A549 (cell line): ENCODE results near the gene GRID2IP.

Source experiments
- BHLHE40 ChIP-seq: IDR thresholded peaks from 2 replicates; pipeline ENCODE4 v1.6.1; 2012; ENCODE audit warnings: low read depth, low read length, inconsistent platforms
- CBX8 ChIP-seq: fragments of 200-600 bp; sonication (generic); IDR thresholded peaks from 2 replicates; pipeline ENCODE4 v1.6.1; 2016
- CHD2 ChIP-seq: fragments of 150-350 bp; IDR thresholded peaks from 2 replicates; pipeline ENCODE4 v1.6.1; 2014; ENCODE audit warnings: low read length; ENCODE audit not compliant: partially characterized antibody
- ESRRA ChIP-seq: fragments of 150-350 bp; IDR thresholded peaks from 2 replicates; pipeline ENCODE4 v1.6.1; 2014; ENCODE audit warnings: mild to moderate bottlenecking, low read length, borderline replicate concordance
- MAFK ChIP-seq: fragments of 450-650 bp; IDR thresholded peaks from 2 replicates; pipeline ENCODE4 v1.6.1; 2014; ENCODE audit not compliant: partially characterized antibody
- POLR2A ChIP-seq: IDR thresholded peaks from 2 replicates; pipeline ENCODE4 v1.6.1; 2012; ENCODE audit warnings: mild to moderate bottlenecking, low read length
- RAD21 ChIP-seq, 2 experiments: fragments of >200 bp in 1 of 2; sonication (Bioruptor Twin) in 1 of 2; formaldehyde crosslinking in 1 of 2; IDR thresholded peaks in 1 of 2; conservative IDR thresholded peaks in 1 of 2; 2 replicates in 1 of 2; 3 replicates in 1 of 2; pipeline ENCODE4 v1.6.1; 2012 to 2018; ENCODE audit warnings: inconsistent platforms in 1 of 2
- RNF2 ChIP-seq: fragments of 200-600 bp; sonication (generic); IDR thresholded peaks from 2 replicates; pipeline ENCODE4 v1.6.1; 2016; ENCODE audit warnings: low read depth, mild to moderate bottlenecking, antibody characterized with exemption, moderate library complexity, borderline replicate concordance
- USF2 ChIP-seq: fragments of 450-650 bp; IDR thresholded peaks from 2 replicates; pipeline ENCODE4 v1.6.1; 2014; ENCODE audit warnings: antibody characterized with exemption
- TF ChIP-seq, protein P1 (sequence below): fragments of >200 bp; sonication (Bioruptor Twin); formaldehyde crosslinking; IDR thresholded peaks from 3 replicates; pipeline ENCODE4 v1.5.1; 2016
- TF ChIP-seq, protein P2 (sequence below): fragments of 250-450 bp; sonication (Bioruptor Pico); IDR thresholded peaks from 2 replicates; pipeline ENCODE4 v1.5.0; 2021; ENCODE audit warnings: mild to moderate bottlenecking, moderate library complexity, borderline replicate concordance
- TF ChIP-seq, protein P3 (sequence below): fragments of 200-600 bp; sonication (generic); IDR thresholded peaks from 2 replicates; pipeline ENCODE4 v1.6.1; 2016; ENCODE audit warnings: antibody characterized with exemption, mild to moderate bottlenecking, moderate library complexity

- no peak for TF ChIP-seq MAFK
- TF ChIP-seq, protein P1, sequence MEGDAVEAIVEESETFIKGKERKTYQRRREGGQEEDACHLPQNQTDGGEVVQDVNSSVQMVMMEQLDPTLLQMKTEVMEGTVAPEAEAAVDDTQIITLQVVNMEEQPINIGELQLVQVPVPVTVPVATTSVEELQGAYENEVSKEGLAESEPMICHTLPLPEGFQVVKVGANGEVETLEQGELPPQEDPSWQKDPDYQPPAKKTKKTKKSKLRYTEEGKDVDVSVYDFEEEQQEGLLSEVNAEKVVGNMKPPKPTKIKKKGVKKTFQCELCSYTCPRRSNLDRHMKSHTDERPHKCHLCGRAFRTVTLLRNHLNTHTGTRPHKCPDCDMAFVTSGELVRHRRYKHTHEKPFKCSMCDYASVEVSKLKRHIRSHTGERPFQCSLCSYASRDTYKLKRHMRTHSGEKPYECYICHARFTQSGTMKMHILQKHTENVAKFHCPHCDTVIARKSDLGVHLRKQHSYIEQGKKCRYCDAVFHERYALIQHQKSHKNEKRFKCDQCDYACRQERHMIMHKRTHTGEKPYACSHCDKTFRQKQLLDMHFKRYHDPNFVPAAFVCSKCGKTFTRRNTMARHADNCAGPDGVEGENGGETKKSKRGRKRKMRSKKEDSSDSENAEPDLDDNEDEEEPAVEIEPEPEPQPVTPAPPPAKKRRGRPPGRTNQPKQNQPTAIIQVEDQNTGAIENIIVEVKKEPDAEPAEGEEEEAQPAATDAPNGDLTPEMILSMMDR, result no peak
- no peak for TF ChIP-seq POLR2A
- TF ChIP-seq USF2, result no peak
- no peak for TF ChIP-seq ESRRA
- TF ChIP-seq BHLHE40, result no peak
- TF ChIP-seq, protein P2, sequence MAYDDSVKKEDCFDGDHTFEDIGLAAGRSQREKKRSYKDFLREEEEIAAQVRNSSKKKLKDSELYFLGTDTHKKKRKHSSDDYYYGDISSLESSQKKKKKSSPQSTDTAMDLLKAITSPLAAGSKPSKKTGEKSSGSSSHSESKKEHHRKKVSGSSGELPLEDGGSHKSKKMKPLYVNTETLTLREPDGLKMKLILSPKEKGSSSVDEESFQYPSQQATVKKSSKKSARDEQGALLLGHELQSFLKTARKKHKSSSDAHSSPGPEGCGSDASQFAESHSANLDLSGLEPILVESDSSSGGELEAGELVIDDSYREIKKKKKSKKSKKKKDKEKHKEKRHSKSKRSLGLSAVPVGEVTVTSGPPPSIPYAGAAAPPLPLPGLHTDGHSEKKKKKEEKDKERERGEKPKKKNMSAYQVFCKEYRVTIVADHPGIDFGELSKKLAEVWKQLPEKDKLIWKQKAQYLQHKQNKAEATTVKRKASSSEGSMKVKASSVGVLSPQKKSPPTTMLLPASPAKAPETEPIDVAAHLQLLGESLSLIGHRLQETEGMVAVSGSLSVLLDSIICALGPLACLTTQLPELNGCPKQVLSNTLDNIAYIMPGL, result no peak
- TF ChIP-seq RNF2, result no peak
- TF ChIP-seq CBX8, result no peak
- no peak for TF ChIP-seq RAD21 (conservative IDR thresholded peaks at IDR 0.05 in 1 of 2, IDR thresholded peaks at IDR 0.05 in 1 of 2)
- TF ChIP-seq, protein P3, sequence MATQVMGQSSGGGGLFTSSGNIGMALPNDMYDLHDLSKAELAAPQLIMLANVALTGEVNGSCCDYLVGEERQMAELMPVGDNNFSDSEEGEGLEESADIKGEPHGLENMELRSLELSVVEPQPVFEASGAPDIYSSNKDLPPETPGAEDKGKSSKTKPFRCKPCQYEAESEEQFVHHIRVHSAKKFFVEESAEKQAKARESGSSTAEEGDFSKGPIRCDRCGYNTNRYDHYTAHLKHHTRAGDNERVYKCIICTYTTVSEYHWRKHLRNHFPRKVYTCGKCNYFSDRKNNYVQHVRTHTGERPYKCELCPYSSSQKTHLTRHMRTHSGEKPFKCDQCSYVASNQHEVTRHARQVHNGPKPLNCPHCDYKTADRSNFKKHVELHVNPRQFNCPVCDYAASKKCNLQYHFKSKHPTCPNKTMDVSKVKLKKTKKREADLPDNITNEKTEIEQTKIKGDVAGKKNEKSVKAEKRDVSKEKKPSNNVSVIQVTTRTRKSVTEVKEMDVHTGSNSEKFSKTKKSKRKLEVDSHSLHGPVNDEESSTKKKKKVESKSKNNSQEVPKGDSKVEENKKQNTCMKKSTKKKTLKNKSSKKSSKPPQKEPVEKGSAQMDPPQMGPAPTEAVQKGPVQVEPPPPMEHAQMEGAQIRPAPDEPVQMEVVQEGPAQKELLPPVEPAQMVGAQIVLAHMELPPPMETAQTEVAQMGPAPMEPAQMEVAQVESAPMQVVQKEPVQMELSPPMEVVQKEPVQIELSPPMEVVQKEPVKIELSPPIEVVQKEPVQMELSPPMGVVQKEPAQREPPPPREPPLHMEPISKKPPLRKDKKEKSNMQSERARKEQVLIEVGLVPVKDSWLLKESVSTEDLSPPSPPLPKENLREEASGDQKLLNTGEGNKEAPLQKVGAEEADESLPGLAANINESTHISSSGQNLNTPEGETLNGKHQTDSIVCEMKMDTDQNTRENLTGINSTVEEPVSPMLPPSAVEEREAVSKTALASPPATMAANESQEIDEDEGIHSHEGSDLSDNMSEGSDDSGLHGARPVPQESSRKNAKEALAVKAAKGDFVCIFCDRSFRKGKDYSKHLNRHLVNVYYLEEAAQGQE, result no peak
- no peak for TF ChIP-seq CHD2
These were observed 4.6 kb downstream of the GRID2IP start for GRCh38 chr7:6546498-6547251.
